GM21529 (cell line): ENCODE measurements around the gene ANKRD37.
A peak's percentile ranks its signal among the peaks of the same experiment; 100 is the strongest.

Experiments
- ATAC-seq: cut with Tn5 transposase; IDR thresholded peaks from one replicate; pipeline ENCODE4 v1.9.1; 2021; ENCODE audit not compliant: unreplicated experiment

The ANKRD37 gene

GRCh38 chr4:185379326-185380295 is 17.0 kb upstream of the ANKRD37 start:
- no peak for ATAC-seq

GRCh38 chr4:185380320-185380719 is 16.3 kb upstream of the ANKRD37 start:
- no peak for ATAC-seq

- ATAC-seq, result no peak
Measured at GRCh38 chr4:185381288-185382196, 15.1 kb upstream of the ANKRD37 start.

- ATAC-seq, result no peak
Measured at GRCh38 chr4:185382754-185383153, 13.9 kb upstream of the ANKRD37 start.

GRCh38 chr4:185383451-185383850 is 13.2 kb upstream of the ANKRD37 start:
- ATAC-seq, result no peak

- ATAC-seq, result no peak
Measured at GRCh38 chr4:185384061-185384460, 12.6 kb upstream of the ANKRD37 start.

- ATAC-seq, result no peak
Measured at GRCh38 chr4:185384930-185385331, 11.7 kb upstream of the ANKRD37 start.

- no peak for ATAC-seq
Measured at GRCh38 chr4:185387957-185388356, 8.7 kb upstream of the ANKRD37 start.

GRCh38 chr4:185390941-185391340 is 5.7 kb upstream of the ANKRD37 start:
- no peak for ATAC-seq

GRCh38 chr4:185392156-185392555 is 4.5 kb upstream of the ANKRD37 start:
- no peak for ATAC-seq

- ATAC-seq, result no peak
Measured at GRCh38 chr4:185394568-185395237, 1.9 kb upstream of the ANKRD37 start.

GRCh38 chr4:185395238-185395955 is 1.2 kb upstream of the ANKRD37 start, which contains the start of gene LRP2BP:
Gene LRP2BP (minus strand): TSS chr4:185395924. CDS start chr4:185378186, 17,738 bp downstream.
- no peak for ATAC-seq

- ATAC-seq, result peak; percentile 78
Measured at GRCh38 chr4:185395956-185396723, 501 bp upstream of the ANKRD37 start.

GRCh38 chr4:185398618-185399017 is 2.0 kb downstream of the ANKRD37 start:
- no peak for ATAC-seq

- no peak for ATAC-seq
Measured at GRCh38 chr4:185399466-185399865, 2.8 kb downstream of the ANKRD37 start.

GRCh38 chr4:185404031-185404430 is 7.4 kb downstream of the ANKRD37 start:
- ATAC-seq, result no peak

GRCh38 chr4:185405296-185405999 is 8.8 kb downstream of the ANKRD37 start:
- ATAC-seq, result peak; percentile 53

- ATAC-seq, result no peak
Measured at GRCh38 chr4:185408432-185408831, 11.8 kb downstream of the ANKRD37 start.

- ATAC-seq, result no peak
Measured at GRCh38 chr4:185411849-185412248, 15.2 kb downstream of the ANKRD37 start.
